ACHN (cell line): ENCODE measurements around the gene NOTO.
"Not testable (repeated sequence)": the region's sequence is repeated elsewhere in the genome, so short reads cannot be mapped to it uniquely, and the experiment has no call there.

Experiments
- DNase-seq: peaks from one replicate; pipeline ENCODE4 v3.0.0-alpha.2; 2015
- in situ Hi-C: cut with HindIII; loops from 2 replicates; pipeline ENCODE4 v1.10.0; 2017; ENCODE audit warnings: low sequenced_read_pairs, low pct_ligation_motif_present, low pct_unique_long_range_greater_than_20kb

The NOTO gene

GRCh38 chr2:73185965-73186364 lies 16.4 kb upstream of the NOTO start:
- in situ Hi-C loops = no loop called here

GRCh38 chr2:73187549-73187948 lies 14.8 kb upstream of the NOTO start:
- DNase-seq = no peak
- in situ Hi-C loops = no loop called here

More at GRCh38 chr2:73185965-73186364, 16.4 kb upstream of the NOTO start:
- DNase-seq = no peak

GRCh38 chr2:73197579-73197978 lies 4.8 kb upstream of the NOTO start:
- in situ Hi-C loops = no loop called here
- DNase-seq = no peak

GRCh38 chr2:73200281-73200680 lies 2.1 kb upstream of the NOTO start:
- DNase-seq, in situ Hi-C loops: not testable (repeated sequence)

GRCh38 chr2:73203055-73203681 lies 794 bp downstream of the NOTO start:
- in situ Hi-C loops = no loop called here
- DNase-seq = no peak

- in situ Hi-C loops = no loop called here
- no peak for DNase-seq
Measured at GRCh38 chr2:73205611-73206010, 3.2 kb downstream of the NOTO start.

GRCh38 chr2:73208258-73208657 lies 5.9 kb downstream of the NOTO start:
- in situ Hi-C loops = no loop called here
- no peak for DNase-seq

- in situ Hi-C loops = no loop called here
- DNase-seq = no peak
Measured at GRCh38 chr2:73210019-73210418, 7.6 kb downstream of the NOTO start.

GRCh38 chr2:73210696-73211095 lies 8.3 kb downstream of the NOTO start:
- no peak for DNase-seq

GRCh38 chr2:73212098-73212447 lies 9.7 kb downstream of the NOTO start:
- in situ Hi-C loops = no loop called here
- DNase-seq = no peak

More at GRCh38 chr2:73210696-73211095, 8.3 kb downstream of the NOTO start:
- in situ Hi-C loops = no loop called here

- in situ Hi-C loops = no loop called here
- peak; percentile 74 for DNase-seq
Measured at GRCh38 chr2:73212448-73213176, 10.2 kb downstream of the NOTO start.

- in situ Hi-C loops = no loop called here
- peak; percentile 86 for DNase-seq
Measured at GRCh38 chr2:73214120-73215035, 12.0 kb downstream of the NOTO start, which contains the start of gene SMYD5. TSS of gene SMYD5 (plus strand) at chr2:73214245. CDS start at chr2:73214267, 22 bp downstream.

- no peak for DNase-seq
- in situ Hi-C loops = no loop called here
Measured at GRCh38 chr2:73215254-73215653, 12.9 kb downstream of the NOTO start.

- DNase-seq = no peak
- in situ Hi-C loops = no loop called here
Measured at GRCh38 chr2:73217160-73217559, 14.8 kb downstream of the NOTO start.

- no peak for DNase-seq
- in situ Hi-C loops = no loop called here
Measured at GRCh38 chr2:73217826-73218225, 15.5 kb downstream of the NOTO start.

- in situ Hi-C loops = no loop called here
- no peak for DNase-seq
Measured at GRCh38 chr2:73218298-73218697, 15.9 kb downstream of the NOTO start.

GRCh38 chr2:73223821-73224220 lies 21.4 kb downstream of the NOTO start:
- DNase-seq = no peak
- in situ Hi-C loops = no loop called here

GRCh38 chr2:73225513-73226360 lies 23.4 kb downstream of the NOTO start:
- in situ Hi-C loops = no loop called here
- no peak for DNase-seq
